ENCODE results near the gene BRINP2.
"Not testable (repeated sequence)": the region's sequence is repeated elsewhere in the genome, so short reads cannot be mapped to it uniquely, and the experiment has no call there.

The BRINP2 gene

GRCh38 chr1:177278626-177279390, 108.0 kb downstream of the BRINP2 start:
- no peak for DNase-seq

- no peak for DNase-seq
Observed at GRCh38 chr1:177281901-177282300, 111.1 kb downstream of the BRINP2 start.

GRCh38 chr1:177282976-177283375, 112.2 kb downstream of the BRINP2 start:
- DNase-seq, result no peak

GRCh38 chr1:177283380-177283779, 112.6 kb downstream of the BRINP2 start:
- DNase-seq, result no peak

GRCh38 chr1:177286396-177286795, 115.6 kb downstream of the BRINP2 start:
- no peak for DNase-seq

- no peak for DNase-seq
Observed at GRCh38 chr1:177287270-177287669, 116.5 kb downstream of the BRINP2 start.

GRCh38 chr1:177287994-177288393, 117.2 kb downstream of the BRINP2 start:
- no peak for DNase-seq

- no peak for DNase-seq
Observed at GRCh38 chr1:177289532-177289931, 118.8 kb downstream of the BRINP2 start.

GRCh38 chr1:177300431-177300830, 129.7 kb downstream of the BRINP2 start:
- no peak for DNase-seq

- DNase-seq, result no peak
Observed at GRCh38 chr1:177301425-177302124, 130.8 kb downstream of the BRINP2 start.

- DNase-seq, result peak; percentile 28
Observed at GRCh38 chr1:177302357-177303044, 131.7 kb downstream of the BRINP2 start.

- DNase-seq, result no peak
Observed at GRCh38 chr1:177305040-177306018, 134.6 kb downstream of the BRINP2 start.

- DNase-seq, result no peak
Observed at GRCh38 chr1:177306019-177306415, 135.3 kb downstream of the BRINP2 start.

- DNase-seq, result no peak
Observed at GRCh38 chr1:177306981-177307380, 136.2 kb downstream of the BRINP2 start.

- DNase-seq, result no peak
Observed at GRCh38 chr1:177307771-177308170, 137.0 kb downstream of the BRINP2 start.

- DNase-seq, result no peak
Observed at GRCh38 chr1:177309880-177310279, 139.1 kb downstream of the BRINP2 start.

GRCh38 chr1:177310326-177310725, 139.6 kb downstream of the BRINP2 start:
- no peak for DNase-seq

- DNase-seq, result no peak
Observed at GRCh38 chr1:177311111-177311510, 140.4 kb downstream of the BRINP2 start.

- no peak for DNase-seq
Observed at GRCh38 chr1:177311586-177311985, 140.8 kb downstream of the BRINP2 start.

- no peak for DNase-seq
Observed at GRCh38 chr1:177315261-177315660, 144.5 kb downstream of the BRINP2 start.

GRCh38 chr1:177315761-177316160, 145.0 kb downstream of the BRINP2 start:
- DNase-seq, result no peak

GRCh38 chr1:177321434-177321833, 150.7 kb downstream of the BRINP2 start:
- DNase-seq, result not testable (repeated sequence)

- DNase-seq, result no peak
Observed at GRCh38 chr1:177328251-177328650, 157.5 kb downstream of the BRINP2 start.
